ENCODE measurements around the gene MTNR1A. TPM values are rescaled to one million over a fixed set of nuclear protein-coding genes. Genes with fewer than 3 reads are reported as not detected.

Gene MTNR1A
- not detected in 2 replicates for total RNA-seq

- intact Hi-C loops (cut with micrococcal nuclease): no loop called here
These were observed at the start of gene MTNR1A for GRCh38 chr4:186554914-186555827. MTNR1A (minus strand) TSS chr4:186555567; CDS start chr4:186555365, 202 bp downstream.

- intact Hi-C loops (cut with micrococcal nuclease): no loop called here
These were observed 48.9 kb upstream of the MTNR1A start for GRCh38 chr4:186604124-186604807.

GRCh38 chr4:186602978-186603377 lies 47.6 kb upstream of the MTNR1A start:
- intact Hi-C loops (cut with micrococcal nuclease): no loop called here

GRCh38 chr4:186599483-186599882 lies 44.1 kb upstream of the MTNR1A start:
- intact Hi-C loops (cut with micrococcal nuclease): no loop called here

GRCh38 chr4:186598686-186599085 lies 43.3 kb upstream of the MTNR1A start:
- intact Hi-C loops (cut with micrococcal nuclease): no loop called here

- intact Hi-C loops (cut with micrococcal nuclease): no loop called here
These were observed 41.6 kb upstream of the MTNR1A start for GRCh38 chr4:186596850-186597390.

- intact Hi-C loops (cut with micrococcal nuclease): no loop called here
These were observed 41.0 kb upstream of the MTNR1A start for GRCh38 chr4:186596346-186596745.

GRCh38 chr4:186593587-186593973 lies 38.2 kb upstream of the MTNR1A start:
- intact Hi-C loops (cut with micrococcal nuclease): no loop called here

- intact Hi-C loops (cut with micrococcal nuclease): no loop called here
These were observed 37.7 kb upstream of the MTNR1A start for GRCh38 chr4:186592966-186593586.

GRCh38 chr4:186592445-186592844 lies 37.1 kb upstream of the MTNR1A start:
- intact Hi-C loops (cut with micrococcal nuclease): no loop called here

- intact Hi-C loops (cut with micrococcal nuclease): no loop called here
These were observed 36.3 kb upstream of the MTNR1A start for GRCh38 chr4:186591651-186592050.

GRCh38 chr4:186588503-186588902 lies 33.1 kb upstream of the MTNR1A start:
- intact Hi-C loops (cut with micrococcal nuclease): loop anchor here (5.0 kb wide), 1 partner anchor 436 kb away; no protein-coding TSS in a partner anchor

- intact Hi-C loops (cut with micrococcal nuclease): loop anchor here (1.0 to 5.0 kb wide), 4 partner anchors 224 to 519 kb away; no protein-coding TSS in a partner anchor
These were observed 32.1 kb upstream of the MTNR1A start for GRCh38 chr4:186587416-186588018.

- intact Hi-C loops (cut with micrococcal nuclease): loop anchor here (5.0 kb wide), 1 partner anchor 434 kb away; no protein-coding TSS in a partner anchor
These were observed 30.8 kb upstream of the MTNR1A start for GRCh38 chr4:186586205-186586604.

GRCh38 chr4:186584912-186585311 lies 29.5 kb upstream of the MTNR1A start:
- intact Hi-C loops (cut with micrococcal nuclease): loop anchor here (5.0 kb wide), 1 partner anchor 433 kb away; no protein-coding TSS in a partner anchor

GRCh38 chr4:186581421-186581820 lies 26.1 kb upstream of the MTNR1A start:
- intact Hi-C loops (cut with micrococcal nuclease): no loop called here

- intact Hi-C loops (cut with micrococcal nuclease): no loop called here
These were observed 25.3 kb upstream of the MTNR1A start for GRCh38 chr4:186580669-186581068.

GRCh38 chr4:186570193-186570996 lies 15.0 kb upstream of the MTNR1A start:
- intact Hi-C loops (cut with micrococcal nuclease): no loop called here

- intact Hi-C loops (cut with micrococcal nuclease): no loop called here
These were observed 14.3 kb upstream of the MTNR1A start for GRCh38 chr4:186569533-186570192.

- intact Hi-C loops (cut with micrococcal nuclease): no loop called here
These were observed 10.7 kb upstream of the MTNR1A start for GRCh38 chr4:186566068-186566467.
